Transverse colon (tissue), 4 donors: ENCODE measurements around the gene RBM47. TPM values are rescaled to one million over a fixed set of nuclear protein-coding genes. Genes with fewer than 3 reads are reported as not detected.
A peak's percentile ranks its signal among the peaks of the same experiment; 100 is the strongest.

Experiments used
- DNase-seq: peaks from one replicate; pipeline ENCODE4 v3.0.0-alpha.2; 2019
- H3K27ac ChIP-seq, 4 donors: fragments of 200-600 bp; sonication (generic); 2 replicates each; pipeline ENCODE4 v1.5.1; 2016 to 2018; ENCODE audit warnings: inconsistent platforms in 4 of 4
- H3K27me3 ChIP-seq: fragments of 200-600 bp; sonication (generic); 2 replicates; pipeline ENCODE4 v1.5.1; 2017; ENCODE audit warnings: inconsistent platforms
- H3K36me3 ChIP-seq, 4 donors: fragments of 200-600 bp; sonication (generic); 2 replicates each; pipeline ENCODE4 v1.5.1; 2017 to 2019; ENCODE audit warnings: inconsistent platforms in 4 of 4
- H3K4me1 ChIP-seq, 4 donors: fragments of 200-600 bp; sonication (generic); 2 replicates each; pipeline ENCODE4 v1.5.1; 2017 to 2020; ENCODE audit warnings: inconsistent platforms in 4 of 4
- H3K4me3 ChIP-seq, 4 donors: fragments of 200-600 bp; sonication (generic); 1 replicate in 1 of 4; 2 replicates in 3 of 4; pipeline versions ENCODE4 v1.5.1 to v1.6.1; 2017 to 2019; ENCODE audit warnings: inconsistent platforms in 4 of 4
- H3K9me3 ChIP-seq, 2 donors: fragments of 200-600 bp; sonication (generic); 2 replicates each; pipeline ENCODE4 v1.5.1; 2017 to 2019; ENCODE audit warnings: inconsistent platforms in 2 of 2
- EP300 ChIP-seq: sonication (generic); formaldehyde crosslinking; IDR thresholded peaks from one replicate; pipeline ENCODE4 v1.6.1; 2017; ENCODE audit warnings: antibody characterized with exemption, low read depth
- POLR2A ChIP-seq: fragments of 450-650 bp; IDR thresholded peaks from one replicate; pipeline ENCODE4 v1.6.1; 2016; ENCODE audit warnings: antibody characterized with exemption, mild to moderate bottlenecking, moderate library complexity
- POLR2AphosphoS5 ChIP-seq, 3 donors: sonication (generic); formaldehyde crosslinking; IDR thresholded peaks; one replicate each; pipeline ENCODE4 v1.6.1; 2016; ENCODE audit warnings: antibody characterized with exemption in 3 of 3
- WGBS, 2 donors: methylation state at CpG; one replicate each; pipeline ENCODE4 v1.1.5; 2018; ENCODE audit warnings: low coverage in 1 of 2; 5-methylcytosine and 5-hydroxymethylcytosine counted together
- in situ Hi-C, 4 donors: fragments of 200-750 bp; cut with MboI; loops; one replicate each; pipeline versions ENCODE4 v1.15.0 to v1.15.1; 2017; ENCODE audit warnings: low sequenced_read_pairs in 3 of 4, low pct_ligation_motif_present in 1 of 4, low pct_unique_long_range_greater_than_20kb in 1 of 4
- intact Hi-C: fragments of 100-400 bp; cut with DNase I; formaldehyde crosslinking; loops from one replicate; pipeline ENCODE4 v1.15.1; 2023; ENCODE audit warnings: low total_unique reads
- total RNA-seq, 4 donors: library from RNA; depleted of rRNA; stranded (reverse); fragments of >200 nt; gene quantifications; one replicate each; pipeline ENCODE4 v1.1.0, GENCODE V29; 2016
- TF ChIP-seq, protein P1 (sequence below), 5 experiments: fragments of 200-600 bp in 3 of 5; fragments of 450-650 bp in 2 of 5; sonication (generic) in 3 of 5; IDR thresholded peaks; 1 replicate in 2 of 5; 2 replicates in 3 of 5; pipeline ENCODE4 v1.5.1; 2016 to 2017; ENCODE audit warnings: antibody characterized with exemption in 5 of 5, inconsistent platforms in 3 of 5, mild to moderate bottlenecking in 2 of 5, moderate library complexity in 1 of 5

The RBM47 gene
- total RNA-seq, 4 donors from 2014 or later = 273 to 667 (median 572) TPM

DNA sequence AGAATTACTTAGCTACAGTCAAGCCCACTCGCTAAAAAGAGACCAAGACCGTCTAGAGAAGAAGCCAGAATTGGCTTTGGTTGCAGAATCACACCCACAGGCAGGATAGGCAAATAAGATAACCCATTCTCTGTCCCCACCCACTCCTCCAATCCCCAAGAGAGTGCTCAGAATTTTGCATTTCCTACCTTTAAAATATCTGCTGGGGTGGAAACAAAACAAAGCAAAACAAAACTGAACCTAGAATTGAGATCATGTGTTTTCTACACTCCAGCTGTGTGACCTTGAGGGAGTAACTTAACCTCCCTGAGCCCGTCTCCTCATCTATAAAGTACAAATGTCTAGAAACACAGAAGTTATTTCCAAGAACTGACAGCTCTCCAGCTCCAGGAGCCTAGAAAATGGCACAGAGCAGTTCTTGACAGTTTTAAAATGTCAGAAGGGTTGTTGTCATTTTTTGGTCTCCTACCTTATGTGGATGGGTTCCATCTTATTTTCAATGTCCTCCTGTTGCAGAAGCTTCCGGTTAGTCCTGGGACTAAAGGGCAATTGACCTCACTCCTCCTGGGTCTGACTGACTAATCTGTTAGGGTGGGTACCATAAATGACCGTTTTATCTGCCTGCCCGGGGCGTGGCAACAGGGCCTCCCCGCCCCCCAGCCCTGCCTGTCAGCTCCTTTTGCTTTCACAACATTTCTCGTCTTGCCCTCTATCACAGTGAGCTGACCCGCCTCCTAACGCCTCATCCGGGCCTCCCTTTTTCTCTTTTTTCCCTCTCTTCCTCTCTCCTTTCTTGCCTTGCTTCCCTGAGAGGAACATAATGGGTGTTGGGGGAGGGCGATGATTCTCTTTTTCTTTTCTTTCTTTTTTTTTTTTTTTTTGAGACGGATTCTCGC, 114.0 kb downstream of the RBM47 start:
- H3K9me3 ChIP-seq = no peaks in the 10 kb centered on the region
- peak; percentile 86 for DNase-seq
- H3K4me3 ChIP-seq = peak overlapping the region in 3 of 4 donors; percentile 40 to 53 (median 50)
- TF ChIP-seq POLR2AphosphoS5 (IDR thresholded peaks at IDR 0.05) = peak; percentile 71 to 96 (median 94)
- peak; percentile 27 for TF ChIP-seq EP300
- TF ChIP-seq, protein P1, sequence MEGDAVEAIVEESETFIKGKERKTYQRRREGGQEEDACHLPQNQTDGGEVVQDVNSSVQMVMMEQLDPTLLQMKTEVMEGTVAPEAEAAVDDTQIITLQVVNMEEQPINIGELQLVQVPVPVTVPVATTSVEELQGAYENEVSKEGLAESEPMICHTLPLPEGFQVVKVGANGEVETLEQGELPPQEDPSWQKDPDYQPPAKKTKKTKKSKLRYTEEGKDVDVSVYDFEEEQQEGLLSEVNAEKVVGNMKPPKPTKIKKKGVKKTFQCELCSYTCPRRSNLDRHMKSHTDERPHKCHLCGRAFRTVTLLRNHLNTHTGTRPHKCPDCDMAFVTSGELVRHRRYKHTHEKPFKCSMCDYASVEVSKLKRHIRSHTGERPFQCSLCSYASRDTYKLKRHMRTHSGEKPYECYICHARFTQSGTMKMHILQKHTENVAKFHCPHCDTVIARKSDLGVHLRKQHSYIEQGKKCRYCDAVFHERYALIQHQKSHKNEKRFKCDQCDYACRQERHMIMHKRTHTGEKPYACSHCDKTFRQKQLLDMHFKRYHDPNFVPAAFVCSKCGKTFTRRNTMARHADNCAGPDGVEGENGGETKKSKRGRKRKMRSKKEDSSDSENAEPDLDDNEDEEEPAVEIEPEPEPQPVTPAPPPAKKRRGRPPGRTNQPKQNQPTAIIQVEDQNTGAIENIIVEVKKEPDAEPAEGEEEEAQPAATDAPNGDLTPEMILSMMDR (IDR thresholded peaks at IDR 0.05) = no peak
- peak; percentile 90 for TF ChIP-seq POLR2A
- intact Hi-C loops = no loop called here
- in situ Hi-C loops = no loop called here
- H3K27me3 ChIP-seq = no peaks in the 10 kb centered on the region
- 30 to 44% methylated on average over 10 to 15 of the region's 15 CpGs for WGBS, 2 donors
- peak overlapping the region; percentile 85 to 89 (median 88) for H3K27ac ChIP-seq
- no peaks in the 10 kb centered on the region for H3K36me3 ChIP-seq
- H3K4me1 ChIP-seq = peaks cover 0 to 21% (median 8%) of the 10 kb centered on the region in 4 donors

DNA sequence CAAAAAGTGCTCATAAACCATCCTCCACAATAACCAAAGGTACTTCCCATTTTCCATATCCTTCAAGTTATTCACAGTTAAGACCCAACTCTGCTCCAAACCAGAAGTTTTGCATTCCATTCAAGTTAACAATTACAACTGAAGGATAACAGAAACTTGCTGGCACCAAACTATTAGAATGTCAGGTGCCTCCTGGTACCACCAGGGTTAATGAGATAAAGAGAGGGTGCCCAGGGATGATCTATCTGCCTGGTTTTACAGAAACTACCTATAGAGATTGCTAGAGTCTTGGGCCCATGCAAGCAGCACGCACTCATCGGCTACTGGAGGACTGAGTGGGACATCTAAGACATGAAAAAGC, 114.6 kb downstream of the RBM47 start:
- Histone ChIP-seq H3K36me3 (no peaks in the 10 kb centered on the region), H3K27ac (peak overlapping the region; percentile 85 to 89 (median 88)), H3K4me3 (peak overlapping the region in 3 of 4 donors; percentile 40 to 53 (median 50)), H3K9me3 (no peaks in the 10 kb centered on the region), H3K4me1 (peaks cover 0 to 26% (median 8%) of the 10 kb centered on the region in 4 donors), H3K27me3 (no peaks in the 10 kb centered on the region)
- in situ Hi-C loops (no loop called here), intact Hi-C loops (no loop called here)
- no peak for TF ChIP-seq POLR2A
- TF ChIP-seq EP300 = no peak
- TF ChIP-seq, protein P1 (IDR thresholded peaks at IDR 0.05) = no peak
- no peak for TF ChIP-seq POLR2AphosphoS5 (IDR thresholded peaks at IDR 0.05)
- 20 to 42% methylated on average over 1 to 2 of the region's 2 CpGs for WGBS, 2 donors
- DNase-seq = no peak

DNA sequence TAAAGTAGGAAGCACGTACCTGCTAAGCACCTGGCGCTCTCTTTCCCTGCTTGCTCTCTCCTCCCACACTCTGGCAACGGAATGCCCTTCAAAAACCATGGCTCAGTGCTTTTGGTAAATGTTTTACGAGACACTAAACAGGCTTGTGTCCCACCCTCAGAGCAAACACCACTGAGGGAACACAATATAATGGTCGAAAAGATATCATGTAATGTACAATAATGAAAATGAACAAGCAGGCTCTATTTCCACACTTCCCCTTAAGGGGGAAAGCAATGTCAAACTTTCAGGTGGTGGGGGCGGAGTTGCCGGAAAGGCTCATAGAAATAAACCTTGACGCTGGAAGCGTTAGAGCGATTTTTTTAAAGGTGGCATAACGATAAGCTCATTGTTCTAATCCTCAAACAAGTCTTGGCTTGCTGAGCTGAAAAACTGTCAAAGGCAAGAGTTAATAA, 115.1 kb downstream of the RBM47 start:
- intact Hi-C loops (no loop called here), in situ Hi-C loops (no loop called here)
- 36 to 52% methylated on average over 9 to 11 of the region's 11 CpGs for WGBS, 2 donors
- DNase-seq = peak; percentile 87
- Histone ChIP-seq H3K4me1 (peaks cover 0 to 31% (median 8%) of the 10 kb centered on the region in 4 donors), H3K36me3 (no peaks in the 10 kb centered on the region), H3K9me3 (no peaks in the 10 kb centered on the region), H3K27ac (peak overlapping the region; percentile 85 to 89 (median 88)), H3K27me3 (no peaks in the 10 kb centered on the region), H3K4me3 (peak overlapping the region in 3 of 4 donors; percentile 40 to 53 (median 50))
- TF ChIP-seq POLR2AphosphoS5 (IDR thresholded peaks at IDR 0.05) = peak; percentile 65 to 97 (median 97)
- TF ChIP-seq, protein P1 (IDR thresholded peaks at IDR 0.05) = no peak
- peak; percentile 98 for TF ChIP-seq POLR2A
- peak; percentile 16 for TF ChIP-seq EP300

DNA sequence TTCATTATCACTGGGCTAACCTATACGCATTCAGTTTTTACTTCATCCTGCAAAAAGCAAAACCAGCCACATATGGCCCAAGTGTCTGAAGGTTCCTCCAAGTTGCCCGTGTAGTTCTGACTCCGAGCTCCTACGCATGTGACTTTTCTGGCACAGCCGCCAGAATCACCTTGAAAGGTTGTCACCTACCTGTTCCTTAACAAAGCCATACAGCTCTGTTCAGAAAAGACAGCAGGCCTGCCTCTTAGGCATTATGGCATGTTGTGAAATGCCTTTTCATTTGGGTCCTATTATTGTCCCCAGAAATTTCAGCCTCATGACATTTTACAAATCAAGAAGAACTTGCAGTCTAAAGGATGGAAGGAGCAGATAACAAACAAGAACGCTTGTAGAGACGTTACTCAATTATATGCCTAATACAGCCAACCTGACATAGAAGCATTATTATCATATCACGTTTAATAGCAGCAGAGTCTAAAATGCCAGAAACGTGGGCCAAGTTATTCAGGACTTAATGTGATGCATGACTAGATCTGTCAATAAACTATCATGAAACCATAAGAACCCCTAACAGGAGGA, 118.5 kb downstream of the RBM47 start:
- Histone ChIP-seq H3K27me3 (no peaks in the 10 kb centered on the region), H3K27ac (peak overlapping the region; percentile 85 to 89 (median 88)), H3K4me3 (peak overlapping the region in 3 of 4 donors; percentile 40 to 53 (median 50)), H3K4me1 (peaks cover 0 to 41% (median 6%) of the 10 kb centered on the region in 4 donors), H3K9me3 (no peaks in the 10 kb centered on the region), H3K36me3 (no peaks in the 10 kb centered on the region)
- no peak for DNase-seq
- TF ChIP-seq, protein P1 (IDR thresholded peaks at IDR 0.05) = no peak
- TF ChIP-seq POLR2AphosphoS5 (IDR thresholded peaks at IDR 0.05) (no peak), EP300 (no peak), POLR2A (no peak)
- 49 to 50% methylated on average over 8 to 9 of the region's 9 CpGs for WGBS, 2 donors
- intact Hi-C loops = no loop called here
- in situ Hi-C loops = no loop called here
